ENCODE results near the gene URI1. TPM values are rescaled to one million over a fixed set of nuclear protein-coding genes. Genes with fewer than 3 reads are reported as not detected.
"Not testable (repeated sequence)": the region's sequence is repeated elsewhere in the genome, so short reads cannot be mapped to it uniquely, and the experiment has no call there.

Gene URI1
- total and polyA plus RNA-seq, 3 experiments from 2014 or later = 35.6 to 76.9 (median 71.6) TPM

DNA sequence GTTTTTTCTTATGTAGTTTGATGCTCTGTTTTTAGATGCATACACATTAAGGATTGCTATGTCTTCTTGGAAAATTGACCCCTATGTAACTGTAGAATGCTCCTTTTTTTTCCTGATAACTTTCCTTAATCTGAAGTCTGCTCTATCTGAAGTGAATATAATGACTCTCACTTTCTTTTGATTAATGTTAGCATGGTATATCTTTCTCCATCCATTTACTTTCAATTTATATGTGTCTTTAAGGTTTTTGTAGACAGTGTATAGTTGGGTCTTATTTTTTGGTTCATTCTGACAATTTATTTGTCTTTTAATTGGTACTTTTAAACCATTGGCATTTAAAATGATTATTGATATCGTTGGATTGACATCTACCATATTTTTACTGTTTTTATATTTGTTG is 92.3 kb downstream of the URI1 start:
- Histone ChIP-seq H3K4me3 (ENCODE audit: low read length) (no peak overlapping the region), H3K9me3 (ENCODE audit: low read length) (no peaks in the 10 kb centered on the region), H3K4me1 (ENCODE audit: insufficient read depth, low read length) (no peaks in the 10 kb centered on the region), H3K27ac (ENCODE audit: low read depth, low read length) (no peak overlapping the region), H3K27me3 (ENCODE audit: insufficient read depth, low read length, poor library complexity, severe bottlenecking) (no peaks in the 10 kb centered on the region), H3K36me3 (ENCODE audit: insufficient read depth, low read length) (no peaks in the 10 kb centered on the region)
- Mint-ChIP-seq H3K27me3 (no peaks in the 10 kb centered on the region), H3K4me3 (no peak overlapping the region), H3K27ac (no peak overlapping the region), H3K9me3 (peaks cover 7 to 24% (median 16%) of the 10 kb centered on the region in 5 donors), H3K36me3 (peaks cover 53 to 79% (median 71%) of the 10 kb centered on the region in 3 donors), H3K4me1 (peaks cover 10 to 31% (median 13%) of the 10 kb centered on the region in 3 donors)
- no peak for DNase-seq
- POLR2A ChIA-PET = no interaction called here
- CTCF ChIA-PET = no interaction called here

- no peaks in the 10 kb centered on the region for H3K9me3 ChIP-seq (ENCODE audit: low read length)
- H3K27me3 ChIP-seq (ENCODE audit: insufficient read depth, low read length, poor library complexity, severe bottlenecking) = no peaks in the 10 kb centered on the region
- Mint-ChIP-seq H3K4me1 (peaks cover 0 to 18% (median 7%) of the 10 kb centered on the region in 3 donors), H3K4me3 (no peak overlapping the region), H3K36me3 (peaks cover 43 to 65% (median 60%) of the 10 kb centered on the region in 3 donors), H3K27ac (peak overlapping the region in 1 of 8 donors; percentile 68), H3K9me3 (peaks cover 8 to 24% (median 16%) of the 10 kb centered on the region in 5 donors), H3K27me3 (no peaks in the 10 kb centered on the region)
- H3K4me3 ChIP-seq (ENCODE audit: low read length) = no peak overlapping the region
- POLR2A ChIA-PET = no interaction called here
- H3K36me3 ChIP-seq (ENCODE audit: insufficient read depth, low read length) = no peaks in the 10 kb centered on the region
- H3K4me1 ChIP-seq (ENCODE audit: insufficient read depth, low read length) = no peaks in the 10 kb centered on the region
- no peak for DNase-seq
- CTCF ChIA-PET = no interaction called here
- no peak overlapping the region for H3K27ac ChIP-seq (ENCODE audit: low read depth, low read length)
Observed at GRCh38 chr19:30036154-30037129, 94.4 kb downstream of the URI1 start.

DNA sequence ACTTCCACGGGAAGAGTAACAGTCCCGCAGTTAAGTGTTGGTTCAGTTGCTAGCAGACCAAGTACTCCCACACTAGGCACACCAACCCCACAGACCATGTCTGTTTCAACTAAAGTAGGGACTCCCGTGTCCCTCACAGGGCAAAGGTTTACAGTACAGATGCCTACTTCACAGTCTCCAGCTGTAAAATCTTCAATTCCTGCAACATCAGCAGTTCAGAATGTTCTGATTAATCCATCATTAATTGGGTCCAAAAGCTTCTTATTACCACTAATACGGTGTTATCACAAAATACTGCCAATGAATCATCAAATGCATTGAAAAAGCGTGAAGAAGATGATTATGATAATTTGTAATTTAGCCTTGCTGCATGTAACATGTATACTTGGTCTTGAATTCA is 95.8 kb downstream of the URI1 start:
- Histone ChIP-seq H3K9me3 (ENCODE audit: low read length) (no peaks in the 10 kb centered on the region), H3K27ac (ENCODE audit: low read depth, low read length) (no peak overlapping the region), H3K4me1 (ENCODE audit: insufficient read depth, low read length) (no peaks in the 10 kb centered on the region), H3K36me3 (ENCODE audit: insufficient read depth, low read length) (no peaks in the 10 kb centered on the region), H3K27me3 (ENCODE audit: insufficient read depth, low read length, poor library complexity, severe bottlenecking) (no peaks in the 10 kb centered on the region), H3K4me3 (ENCODE audit: low read length) (no peak overlapping the region)
- H3K27me3 Mint-ChIP-seq = no peaks in the 10 kb centered on the region
- peaks cover 8 to 24% (median 16%) of the 10 kb centered on the region in 5 donors for H3K9me3 Mint-ChIP-seq
- H3K4me1 Mint-ChIP-seq = peaks cover 0 to 11% (median 4%) of the 10 kb centered on the region in 3 donors
- ChIA-PET CTCF (no interaction called here), POLR2A (no interaction called here)
- DNase-seq = no peak
- peaks cover 39 to 58% (median 53%) of the 10 kb centered on the region in 3 donors for H3K36me3 Mint-ChIP-seq
- no peak overlapping the region for H3K27ac Mint-ChIP-seq
- no peak overlapping the region for H3K4me3 Mint-ChIP-seq

GRCh38 chr19:30041931-30042330 is 99.9 kb downstream of the URI1 start:
- H3K27me3 ChIP-seq (ENCODE audit: insufficient read depth, low read length, poor library complexity, severe bottlenecking); H3K36me3 ChIP-seq (ENCODE audit: insufficient read depth, low read length); H3K9me3 ChIP-seq (ENCODE audit: low read length); H3K9me3 Mint-ChIP-seq; H3K27me3 Mint-ChIP-seq; DNase-seq; POLR2A ChIA-PET; CTCF ChIA-PET; H3K27ac Mint-ChIP-seq; H3K4me3 ChIP-seq (ENCODE audit: low read length); H3K27ac ChIP-seq (ENCODE audit: low read depth, low read length); H3K4me3 Mint-ChIP-seq; H3K4me1 ChIP-seq (ENCODE audit: insufficient read depth, low read length): not testable (repeated sequence)
- Mint-ChIP-seq H3K4me1 (peaks cover 2 to 16% (median 7%) of the 10 kb centered on the region in 3 donors), H3K36me3 (peaks cover 14 to 22% (median 17%) of the 10 kb centered on the region in 3 donors)

GRCh38 chr19:30043008-30043407 is 101.0 kb downstream of the URI1 start:
- H3K4me1 ChIP-seq (ENCODE audit: insufficient read depth, low read length); POLR2A ChIA-PET; H3K36me3 ChIP-seq (ENCODE audit: insufficient read depth, low read length); H3K27me3 ChIP-seq (ENCODE audit: insufficient read depth, low read length, poor library complexity, severe bottlenecking); H3K27me3 Mint-ChIP-seq; H3K9me3 ChIP-seq (ENCODE audit: low read length); DNase-seq; H3K9me3 Mint-ChIP-seq; H3K4me3 Mint-ChIP-seq; H3K27ac ChIP-seq (ENCODE audit: low read depth, low read length); H3K4me3 ChIP-seq (ENCODE audit: low read length); CTCF ChIA-PET: not testable (repeated sequence)
- Mint-ChIP-seq H3K27ac (peak overlapping the region in 1 of 8 donors; percentile 47), H3K4me1 (peaks cover 6 to 16% (median 7%) of the 10 kb centered on the region in 3 donors), H3K36me3 (peaks cover 5 to 14% (median 6%) of the 10 kb centered on the region in 3 donors)

- H3K36me3 Mint-ChIP-seq = peaks cover 1 to 6% (median 3%) of the 10 kb centered on the region in 3 donors
- no peak overlapping the region for H3K27ac ChIP-seq (ENCODE audit: low read depth, low read length)
- peaks cover 0 to 2% (median 0%) of the 10 kb centered on the region in 5 donors for H3K9me3 Mint-ChIP-seq
- H3K4me3 Mint-ChIP-seq = no peak overlapping the region
- H3K27me3 ChIP-seq (ENCODE audit: insufficient read depth, low read length, poor library complexity, severe bottlenecking) = no peaks in the 10 kb centered on the region
- H3K4me1 ChIP-seq (ENCODE audit: insufficient read depth, low read length) = no peaks in the 10 kb centered on the region
- H3K36me3 ChIP-seq (ENCODE audit: insufficient read depth, low read length) = no peaks in the 10 kb centered on the region
- H3K9me3 ChIP-seq (ENCODE audit: low read length) = no peaks in the 10 kb centered on the region
- ChIA-PET CTCF (no interaction called here), POLR2A (no interaction called here)
- H3K27me3 Mint-ChIP-seq = no peaks in the 10 kb centered on the region
- no peak for DNase-seq
- H3K4me3 ChIP-seq (ENCODE audit: low read length) = no peak overlapping the region
- peaks cover 6 to 16% (median 7%) of the 10 kb centered on the region in 3 donors for H3K4me1 Mint-ChIP-seq
- peak overlapping the region in 1 of 8 donors; percentile 60 for H3K27ac Mint-ChIP-seq
Observed at GRCh38 chr19:30044273-30045248, 102.5 kb downstream of the URI1 start.

GRCh38 chr19:30046522-30046921 is 104.5 kb downstream of the URI1 start:
- ChIA-PET POLR2A (no interaction called here), CTCF (no interaction called here)
- peak in 1 of 5 donors; percentile 8 for DNase-seq
- Histone ChIP-seq H3K27me3 (ENCODE audit: insufficient read depth, low read length, poor library complexity, severe bottlenecking) (no peaks in the 10 kb centered on the region), H3K4me3 (ENCODE audit: low read length) (no peak overlapping the region), H3K4me1 (ENCODE audit: insufficient read depth, low read length) (no peaks in the 10 kb centered on the region), H3K9me3 (ENCODE audit: low read length) (no peaks in the 10 kb centered on the region), H3K27ac (ENCODE audit: low read depth, low read length) (no peak overlapping the region), H3K36me3 (ENCODE audit: insufficient read depth, low read length) (no peaks in the 10 kb centered on the region)
- peak overlapping the region in 1 of 8 donors; percentile 24 for H3K27ac Mint-ChIP-seq
- no peaks in the 10 kb centered on the region for H3K27me3 Mint-ChIP-seq
- H3K4me3 Mint-ChIP-seq = no peak overlapping the region
- peaks cover 0 to under 1% (median 0%) of the 10 kb centered on the region in 3 donors for H3K36me3 Mint-ChIP-seq
- H3K9me3 Mint-ChIP-seq = no peaks in the 10 kb centered on the region
- peaks cover 6 to 16% (median 7%) of the 10 kb centered on the region in 3 donors for H3K4me1 Mint-ChIP-seq
